ENCODE results near the gene CARMIL1.

The CARMIL1 gene

DNA sequence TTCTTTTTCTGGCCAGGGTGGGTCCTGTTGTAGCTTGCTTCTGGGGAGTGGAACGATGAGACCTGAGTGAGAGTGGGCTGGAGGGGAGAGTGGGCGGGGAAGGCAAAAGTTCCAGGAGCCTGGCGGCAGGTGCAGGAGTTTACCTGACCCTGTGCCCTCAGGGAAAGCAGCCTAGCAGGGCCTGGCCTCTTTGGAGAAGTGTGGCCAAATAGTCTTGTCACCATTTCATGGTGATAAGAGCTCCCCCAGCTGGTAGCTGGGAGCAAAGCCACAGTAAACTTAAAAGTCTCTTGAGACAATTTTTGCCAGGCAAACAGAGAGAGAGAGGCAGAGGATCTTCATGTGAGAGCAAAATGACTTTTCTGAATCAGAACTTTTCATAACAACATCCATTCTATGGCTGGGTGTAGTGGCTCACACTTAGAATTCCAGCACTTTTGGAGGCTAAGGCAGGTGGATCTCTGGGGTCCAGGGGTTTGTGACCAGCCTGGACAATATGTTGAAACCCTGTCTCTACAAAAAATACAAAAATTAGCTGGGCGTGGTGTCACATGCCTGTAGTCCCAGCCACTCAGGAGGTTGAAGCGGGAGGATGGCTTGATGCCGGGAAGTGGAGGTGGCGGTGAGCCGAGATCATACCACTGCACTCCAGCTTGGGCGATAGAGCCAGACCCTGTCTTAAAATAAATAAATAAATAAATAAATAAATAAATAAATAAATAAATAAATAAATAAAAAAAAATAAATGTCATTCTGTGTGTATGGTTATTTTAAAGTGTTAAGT, 211.0 kb downstream of the CARMIL1 start:
- TF ChIP-seq, protein P1, sequence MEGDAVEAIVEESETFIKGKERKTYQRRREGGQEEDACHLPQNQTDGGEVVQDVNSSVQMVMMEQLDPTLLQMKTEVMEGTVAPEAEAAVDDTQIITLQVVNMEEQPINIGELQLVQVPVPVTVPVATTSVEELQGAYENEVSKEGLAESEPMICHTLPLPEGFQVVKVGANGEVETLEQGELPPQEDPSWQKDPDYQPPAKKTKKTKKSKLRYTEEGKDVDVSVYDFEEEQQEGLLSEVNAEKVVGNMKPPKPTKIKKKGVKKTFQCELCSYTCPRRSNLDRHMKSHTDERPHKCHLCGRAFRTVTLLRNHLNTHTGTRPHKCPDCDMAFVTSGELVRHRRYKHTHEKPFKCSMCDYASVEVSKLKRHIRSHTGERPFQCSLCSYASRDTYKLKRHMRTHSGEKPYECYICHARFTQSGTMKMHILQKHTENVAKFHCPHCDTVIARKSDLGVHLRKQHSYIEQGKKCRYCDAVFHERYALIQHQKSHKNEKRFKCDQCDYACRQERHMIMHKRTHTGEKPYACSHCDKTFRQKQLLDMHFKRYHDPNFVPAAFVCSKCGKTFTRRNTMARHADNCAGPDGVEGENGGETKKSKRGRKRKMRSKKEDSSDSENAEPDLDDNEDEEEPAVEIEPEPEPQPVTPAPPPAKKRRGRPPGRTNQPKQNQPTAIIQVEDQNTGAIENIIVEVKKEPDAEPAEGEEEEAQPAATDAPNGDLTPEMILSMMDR (IDR thresholded peaks at IDR 0.05): peak; percentile 76

DNA sequence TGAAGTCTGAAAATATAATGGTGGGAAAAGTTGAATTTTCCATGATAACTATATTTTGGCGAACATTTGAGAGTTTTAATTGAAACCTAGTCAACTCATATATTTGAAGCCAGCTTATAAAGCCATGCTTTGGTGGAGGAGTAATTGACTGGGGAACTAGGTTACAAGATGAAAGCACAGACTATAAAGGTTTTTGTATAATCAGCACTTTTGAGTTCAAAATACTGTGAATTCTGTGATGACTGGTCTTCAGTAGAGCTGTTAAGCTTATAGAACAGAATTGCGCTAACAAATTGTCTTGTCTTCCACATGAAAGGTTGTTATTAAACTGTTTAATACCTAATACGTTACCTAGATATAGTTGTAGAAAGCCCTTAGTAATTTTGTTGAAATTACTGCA, 213.8 kb downstream of the CARMIL1 start:
- TF ChIP-seq, protein P1 (IDR thresholded peaks at IDR 0.05): no peak

DNA sequence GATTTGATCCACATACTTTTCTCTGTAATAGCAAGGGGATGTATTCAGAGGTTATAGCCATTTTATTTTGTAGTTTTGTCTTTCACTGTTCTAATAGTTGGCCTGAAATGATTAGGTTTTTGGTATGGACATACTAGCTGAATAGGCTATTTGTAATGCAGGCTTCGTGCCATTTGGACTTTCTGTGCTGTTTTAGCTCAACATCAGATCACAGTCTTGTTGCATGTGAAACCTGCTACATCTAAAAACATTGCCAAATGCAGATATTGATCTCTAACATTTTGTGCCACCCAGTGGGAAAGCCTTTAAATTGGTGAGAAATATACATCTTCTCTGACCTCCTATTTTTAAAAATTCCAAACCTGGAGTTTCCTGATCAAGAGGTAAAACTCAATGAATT, 215.3 kb downstream of the CARMIL1 start:
- TF ChIP-seq, protein P1 (IDR thresholded peaks at IDR 0.05): no peak

DNA sequence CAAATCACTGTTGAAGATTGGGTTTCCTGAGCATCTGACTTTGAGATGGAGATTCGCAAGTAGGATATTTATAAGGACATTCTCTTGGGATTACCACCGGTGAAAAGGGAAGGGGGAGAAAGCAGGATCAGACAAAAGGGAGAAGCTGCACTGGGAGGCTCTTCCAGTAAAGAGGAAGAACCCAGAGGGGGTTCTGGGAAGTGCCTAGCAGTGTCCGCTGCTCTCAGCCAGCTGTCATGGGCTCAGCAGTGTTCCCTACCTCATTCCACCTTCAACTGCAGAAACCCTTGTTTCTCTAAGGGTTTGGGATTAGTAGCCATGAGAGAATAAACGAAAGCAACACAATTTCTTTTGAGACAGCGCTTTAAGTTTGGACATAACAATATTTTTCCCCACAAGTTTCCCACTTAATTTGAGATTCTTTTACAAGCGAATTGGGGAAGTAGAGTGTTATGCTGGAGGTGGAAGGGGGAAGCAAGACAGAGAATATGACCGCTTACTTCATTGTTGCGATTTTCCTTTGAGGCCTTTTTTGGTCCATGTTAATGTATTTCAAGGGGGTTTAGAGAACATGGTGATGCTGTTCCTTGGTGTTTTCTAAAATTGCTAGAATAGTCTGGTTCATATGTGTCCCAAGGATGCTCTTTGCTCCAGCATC, 218.3 kb downstream of the CARMIL1 start:
- TF ChIP-seq, protein P1 (IDR thresholded peaks at IDR 0.05): no peak

DNA sequence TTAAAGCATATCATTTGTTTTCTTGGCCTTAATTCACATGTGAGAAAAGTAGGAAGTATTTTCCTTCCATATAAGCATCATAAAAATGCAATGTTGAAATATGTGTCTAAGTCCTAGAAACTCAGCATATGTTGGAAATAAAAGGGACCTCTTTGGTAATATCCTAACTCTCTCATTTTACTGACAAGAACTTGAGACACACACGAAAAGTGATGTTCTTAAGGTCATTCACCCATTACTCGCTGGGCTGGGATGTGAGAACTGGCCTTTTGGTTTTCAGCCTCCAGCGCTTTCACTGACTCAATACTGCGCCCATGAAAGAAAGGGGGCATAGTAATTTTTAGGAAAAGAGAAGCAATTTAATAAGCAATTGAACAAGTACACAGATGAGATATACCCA, 219.3 kb downstream of the CARMIL1 start:
- TF ChIP-seq, protein P1 (IDR thresholded peaks at IDR 0.05): no peak

DNA sequence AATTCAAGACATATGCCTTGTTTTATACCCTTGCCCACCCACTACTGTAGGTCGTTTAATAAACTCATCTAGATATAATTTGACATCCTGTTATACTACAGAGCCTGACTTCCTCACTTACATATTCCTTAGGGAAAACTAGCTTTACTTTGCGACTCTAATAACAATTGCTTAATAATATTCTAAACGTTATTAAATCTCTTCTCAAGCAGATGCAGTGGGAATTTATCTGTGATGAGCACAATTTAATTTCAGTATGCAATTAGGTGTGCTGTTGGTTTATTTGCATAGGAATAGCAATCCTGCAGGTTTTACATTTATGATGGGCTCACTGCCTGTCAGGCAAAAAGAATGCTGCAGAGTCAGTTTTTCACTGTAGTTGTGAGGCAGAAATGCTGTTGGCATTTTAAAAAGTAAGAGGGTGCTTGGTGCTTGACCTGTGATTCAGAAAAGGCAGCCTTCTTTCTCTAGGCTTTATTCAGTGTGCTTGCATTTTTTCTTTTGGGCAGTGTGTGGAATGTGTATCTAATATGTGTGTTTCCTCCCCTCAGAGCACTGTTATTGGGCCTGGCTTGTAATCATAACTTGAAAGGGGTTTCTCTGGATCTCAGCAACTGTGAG, 220.6 kb downstream of the CARMIL1 start:
- TF ChIP-seq, protein P1 (IDR thresholded peaks at IDR 0.05): no peak

DNA sequence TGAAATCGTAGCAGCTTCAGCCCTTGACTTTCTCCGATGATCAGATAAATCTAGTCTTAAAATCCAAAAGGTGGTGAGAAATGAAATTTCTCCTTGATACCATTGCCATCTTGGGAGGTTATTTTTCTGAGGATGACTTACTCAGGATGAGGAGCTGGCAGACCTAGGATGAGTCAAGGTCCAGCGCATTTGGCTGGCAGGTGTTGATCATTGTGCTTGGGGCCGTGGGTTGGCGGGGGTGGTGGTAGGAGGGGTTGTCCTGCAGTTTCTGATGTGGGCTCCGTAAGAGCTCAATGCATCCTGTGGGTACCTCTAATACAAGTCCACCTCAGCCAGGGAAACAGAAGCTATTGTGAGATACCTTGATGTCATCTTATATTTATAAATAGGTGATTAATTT, 224.5 kb downstream of the CARMIL1 start:
- TF ChIP-seq, protein P1 (IDR thresholded peaks at IDR 0.05): no peak
